D721Med (cell line): Measurements from ENCODE around the gene PKN2.
"Not testable (repeated sequence)": the region's sequence is repeated elsewhere in the genome, so short reads cannot be mapped to it uniquely, and the experiment has no call there.

Experiments
- DNase-seq: peaks from one replicate; pipeline ENCODE4 v3.0.0; 2011; ENCODE audit warnings: low spot score; ENCODE audit not compliant: insufficient read length
- FAIRE-seq: peaks from 2 replicates; lab custom pipeline; 2011; peaks lifted over from hg19 to GRCh38; lab: Jason Lieb, UNC
- TF ChIP-seq, protein P1 (sequence below): IDR thresholded peaks from 2 replicates; pipeline ENCODE4 v1.5.1; 2012; ENCODE audit warnings: mild to moderate bottlenecking, control low read depth; ENCODE audit not compliant: insufficient read depth; ENCODE audit errors: missing control alignments

PKN2 gene

DNA sequence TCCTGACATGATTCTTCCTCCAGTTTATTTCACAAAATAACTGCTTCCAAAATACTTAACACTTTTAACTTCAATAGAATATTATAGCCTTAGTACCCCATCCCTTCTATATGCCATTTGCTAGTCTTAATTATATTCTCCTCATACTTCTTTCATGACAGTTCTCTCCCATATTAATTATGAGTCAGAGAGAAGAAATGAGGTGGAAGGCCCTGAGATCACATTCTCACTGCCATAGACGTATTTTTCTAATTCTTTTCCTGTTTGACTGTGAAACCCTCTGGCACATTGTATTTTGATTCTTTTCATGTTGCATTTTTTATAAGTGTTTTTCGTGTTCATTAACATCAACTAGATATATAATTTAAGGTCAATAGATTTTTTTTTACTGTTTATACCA, 118.9 kb downstream of the PKN2 start:
- DNase-seq (no peak), FAIRE-seq (no peak)
- TF ChIP-seq, protein P1, sequence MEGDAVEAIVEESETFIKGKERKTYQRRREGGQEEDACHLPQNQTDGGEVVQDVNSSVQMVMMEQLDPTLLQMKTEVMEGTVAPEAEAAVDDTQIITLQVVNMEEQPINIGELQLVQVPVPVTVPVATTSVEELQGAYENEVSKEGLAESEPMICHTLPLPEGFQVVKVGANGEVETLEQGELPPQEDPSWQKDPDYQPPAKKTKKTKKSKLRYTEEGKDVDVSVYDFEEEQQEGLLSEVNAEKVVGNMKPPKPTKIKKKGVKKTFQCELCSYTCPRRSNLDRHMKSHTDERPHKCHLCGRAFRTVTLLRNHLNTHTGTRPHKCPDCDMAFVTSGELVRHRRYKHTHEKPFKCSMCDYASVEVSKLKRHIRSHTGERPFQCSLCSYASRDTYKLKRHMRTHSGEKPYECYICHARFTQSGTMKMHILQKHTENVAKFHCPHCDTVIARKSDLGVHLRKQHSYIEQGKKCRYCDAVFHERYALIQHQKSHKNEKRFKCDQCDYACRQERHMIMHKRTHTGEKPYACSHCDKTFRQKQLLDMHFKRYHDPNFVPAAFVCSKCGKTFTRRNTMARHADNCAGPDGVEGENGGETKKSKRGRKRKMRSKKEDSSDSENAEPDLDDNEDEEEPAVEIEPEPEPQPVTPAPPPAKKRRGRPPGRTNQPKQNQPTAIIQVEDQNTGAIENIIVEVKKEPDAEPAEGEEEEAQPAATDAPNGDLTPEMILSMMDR = no peak

DNA sequence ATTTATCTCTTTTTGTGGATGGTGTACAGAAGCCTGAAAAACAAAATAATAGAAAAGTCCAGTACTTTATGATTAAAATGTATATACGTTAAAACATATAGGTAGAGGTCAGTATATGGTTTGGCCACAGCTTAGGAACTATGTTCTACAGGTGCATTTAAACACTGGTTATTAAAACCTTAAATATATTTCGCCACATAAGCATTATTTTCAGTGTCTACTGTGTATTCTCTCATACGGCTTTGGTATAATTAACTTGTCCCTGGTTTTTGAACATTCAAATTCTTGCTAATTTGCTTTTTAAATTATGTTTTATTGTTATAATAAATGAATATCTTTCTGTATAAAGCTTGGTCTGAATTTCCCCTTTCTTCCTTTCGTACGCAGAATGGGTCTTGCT, 119.4 kb downstream of the PKN2 start:
- TF ChIP-seq, protein P1 = no peak
- no peak for DNase-seq
- FAIRE-seq = no peak

DNA sequence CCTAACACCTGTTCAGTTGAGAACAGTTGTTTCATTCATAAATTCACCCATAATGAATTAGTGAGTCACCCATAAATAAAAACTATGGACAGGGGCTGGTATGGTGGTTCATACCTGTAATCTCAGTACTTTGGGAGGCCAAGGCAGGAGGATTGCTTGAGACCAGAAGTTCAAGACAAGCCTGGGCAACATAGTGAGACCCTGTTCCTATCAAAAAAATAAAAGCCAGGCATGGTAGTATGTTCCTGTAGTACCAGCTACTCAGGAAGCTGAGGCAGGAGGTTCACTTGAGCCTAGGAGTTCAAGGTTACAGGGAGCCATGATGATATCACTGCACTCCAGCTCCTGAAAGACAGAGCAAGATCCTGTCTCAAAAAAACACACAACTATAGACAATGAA, 128.3 kb downstream of the PKN2 start:
- TF ChIP-seq, protein P1 = no peak
- DNase-seq = no peak
- no peak for FAIRE-seq

DNA sequence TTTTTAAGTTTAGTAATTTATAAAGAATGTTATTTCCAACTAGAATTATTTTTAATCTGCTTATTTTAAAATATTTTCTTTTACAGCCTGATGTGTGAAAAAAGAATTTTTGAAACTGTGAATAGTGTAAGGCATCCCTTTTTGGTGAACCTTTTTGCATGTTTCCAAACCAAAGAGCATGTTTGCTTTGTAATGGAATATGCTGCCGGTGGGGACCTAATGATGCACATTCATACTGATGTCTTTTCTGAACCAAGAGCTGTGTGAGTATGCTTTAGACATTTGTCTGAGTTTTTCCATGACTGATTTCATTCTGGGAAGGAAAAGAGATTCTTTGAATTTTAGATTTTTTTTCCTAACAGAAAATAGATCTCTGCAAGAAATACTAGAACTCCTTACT, 129.4 kb downstream of the PKN2 start:
- DNase-seq = no peak
- FAIRE-seq = no peak

DNA sequence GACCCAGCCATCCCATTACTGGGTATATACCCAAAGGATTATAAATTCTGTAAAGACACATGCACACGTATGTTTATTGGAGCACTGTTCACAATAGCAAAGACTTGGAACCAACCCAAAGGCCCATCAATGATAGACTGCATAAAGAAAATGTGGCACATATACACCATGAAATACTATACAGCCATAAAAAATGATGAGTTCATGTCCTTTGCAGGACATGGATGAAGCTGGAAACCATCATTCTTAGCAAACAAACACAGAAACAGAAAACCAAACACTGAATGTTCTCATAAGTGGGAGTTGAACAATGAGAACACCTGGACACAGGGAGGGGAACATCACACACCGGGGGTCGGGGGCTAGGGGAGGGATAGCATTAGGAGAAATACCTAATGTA, 135.6 kb downstream of the PKN2 start:
- FAIRE-seq = not testable (repeated sequence)

More for the DNA sequence above, 129.4 kb downstream of the PKN2 start:
- TF ChIP-seq, protein P1 = no peak

DNA sequence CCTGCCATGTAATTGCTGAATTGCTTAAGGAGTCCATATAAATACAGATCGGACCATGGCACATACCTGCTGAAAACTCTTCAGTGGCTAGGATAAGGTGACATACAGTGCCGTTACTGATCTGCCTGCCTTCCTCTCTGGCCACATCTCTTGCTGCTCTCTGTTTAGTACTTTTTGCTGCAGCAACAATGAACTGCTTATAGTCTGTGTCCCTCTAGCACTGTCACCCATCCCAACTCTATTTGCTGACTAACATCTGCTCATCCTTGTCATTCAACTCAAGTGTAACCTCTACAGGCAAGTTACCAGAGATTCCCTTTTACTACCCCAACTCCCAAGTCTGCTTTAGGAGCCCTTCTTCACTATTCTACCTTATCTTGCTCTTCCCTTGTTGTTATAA, 141.6 kb downstream of the PKN2 start:
- TF ChIP-seq, protein P1 = no peak
- FAIRE-seq (no peak), DNase-seq (no peak)

More for the DNA sequence above, 135.6 kb downstream of the PKN2 start:
- DNase-seq = not testable (repeated sequence)

DNA sequence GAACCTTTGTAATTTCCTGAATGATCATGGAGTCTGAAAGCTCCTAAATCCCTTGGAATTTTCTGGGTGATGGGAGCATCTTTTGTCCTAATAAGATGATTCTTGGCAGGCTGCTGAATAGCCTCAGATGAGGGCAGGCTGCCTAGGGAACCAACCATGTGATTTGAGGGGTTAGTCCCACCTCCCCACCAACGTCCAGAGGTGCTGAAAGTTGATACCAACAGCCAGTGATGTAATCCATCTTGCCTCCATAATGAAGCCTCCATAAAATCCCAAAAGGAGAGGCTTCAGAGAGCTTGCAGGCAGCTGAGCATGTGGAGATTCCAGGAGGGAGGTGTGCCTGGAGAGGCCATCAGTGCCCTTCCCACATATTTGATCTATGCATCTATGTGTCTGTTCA, 163.6 kb downstream of the PKN2 start:
- TF ChIP-seq, protein P1 = no peak
- DNase-seq = no peak
- no peak for FAIRE-seq
